ENCODE measurements around the gene ARSG. TPM values are rescaled to one million over a fixed set of nuclear protein-coding genes. Genes with fewer than 3 reads are reported as not detected.

ARSG gene
- total and polyA plus RNA-seq, 10 of the 15 experiments (the other 5 are each of a cell fraction or from before 2014, with no cell fraction given), result 2.9 to 13.5 (median 7.6) TPM

- ChIA-PET SMC1A (ENCODE audit: uncharacterized antibody, unreplicated experiment) (interaction anchor here (1.1 to 16.2 kb wide), 4 partner anchors 8 to 15 kb away, joined by 3 to 288 read pairs (median 5); no protein-coding TSS in a partner anchor), POLR2A (interaction anchor here (1.3 to 1.8 kb wide), 2 partner anchors 8 to 14 kb away, joined by 5 to 8 read pairs; no protein-coding TSS in a partner anchor), CTCF (interaction anchor here (0.7 to 10.9 kb wide), 4 partner anchors 10 to 189 kb away, joined by 3 to 222 read pairs (median 8); no protein-coding TSS in a partner anchor), RAD21 (ENCODE audit: unreplicated experiment) (interaction anchor here (0.9 to 14.6 kb wide), 3 partner anchors 8 to 15 kb away, joined by 3 to 157 read pairs (median 6); no protein-coding TSS in a partner anchor)
- Histone ChIP-seq H2AFZ (ENCODE audit: control insufficient read depth, low read depth, low read length) (no peak overlapping the region), H3K4me2 (ENCODE audit: control insufficient read depth, insufficient read depth) (no peak overlapping the region), H4K20me1 (ENCODE audit: control insufficient read depth, insufficient read depth) (no peaks in the 10 kb centered on the region), H3K36me3 (ENCODE audit: control insufficient read depth in 2 of 2, insufficient read depth in 2 of 2, low read length in 1 of 2) (peaks cover 0 to 3% of the 10 kb centered on the region in 2 experiments; a peak in 1 of 4 replicates), H3K27me3 (replicated peaks in 1 of 2; ENCODE audit: control insufficient read depth in 2 of 2, insufficient read depth in 2 of 2, low read length in 1 of 2) (no peaks in the 10 kb centered on the region), H3K9ac (ENCODE audit: control insufficient read depth, insufficient read depth, low read length) (no peak overlapping the region), H3K4me1 (ENCODE audit: control insufficient read depth, insufficient read depth, low read length) (peaks cover 6% of the 10 kb centered on the region), H3K4me3 (no peak overlapping the region), H3K27ac (ENCODE audit: control insufficient read depth, insufficient read depth) (no peak overlapping the region), H3K9me3 (replicated peaks; ENCODE audit: control insufficient read depth, insufficient read depth, low read length) (no peaks in the 10 kb centered on the region; the same call in 2 of the 3 replicates), H3K79me2 (ENCODE audit: control insufficient read depth, insufficient read depth, low read length) (peaks cover 8% of the 10 kb centered on the region; the same call in 1 of the 2 replicates)
- no TSS peak for BruUV-seq (replicated peaks)
- WGBS (ENCODE audit: insufficient coverage, insufficient replicate concordance, low lambda C conversion rate, missing lambda C conversion rate), result 96% methylated on average over 5 of the region's 5 CpGs
- in situ Hi-C loops (cut with MboI), result no loop called here
- TF ChIP-seq SUZ12 (IDR thresholded peaks at IDR 0.05; ENCODE audit: unreplicated experiment), result no peak
- TF ChIP-seq ZNF207 (IDR thresholded peaks at IDR 0.05; ENCODE audit: borderline replicate concordance), result no peak
- TF ChIP-seq EGR1 (IDR thresholded peaks at IDR 0.05; ENCODE audit: borderline replicate concordance in 1 of 2, low read depth in 2 of 2, low read length in 2 of 2), result no peak
- TF ChIP-seq CBX3 (IDR thresholded peaks at IDR 0.05; ENCODE audit: borderline replicate concordance, low read depth), result no peak
- ATAC-seq (no peak), FAIRE-seq (no peak), DNase-seq (ENCODE audit: low read depth, low spot score) (no peak)
- intact Hi-C loops (cut with micrococcal nuclease; ENCODE audit: unreplicated experiment), result no loop called here
Measured at GRCh38 chr17:68453991-68454665, 162.8 kb downstream of the ARSG start.
